Stimulated activated CD4-positive, alpha-beta T cell treated with anti-CD3 and anti-CD28 coated beads, Interleukin-12 subunit alpha, Interleukin-12 subunit beta, amount 100 ng/mL, for 24 hours (primary cell): ENCODE data around the gene ZNF358.

Source experiments
- DNase-seq, 2 experiments: peaks; one replicate each; pipeline ENCODE4 v3.0.0-alpha.2; 2020; ENCODE audit warnings: low read depth in 2 of 2

ZNF358 gene

GRCh38 chr19:7489609-7490044 is 26.3 kb upstream of the ZNF358 start:
- DNase-seq: no peak

- DNase-seq: no peak
Measured at GRCh38 chr19:7492142-7492541, 23.8 kb upstream of the ZNF358 start.

GRCh38 chr19:7492558-7492957 is 23.3 kb upstream of the ZNF358 start:
- DNase-seq: no peak

- no peak for DNase-seq
Measured at GRCh38 chr19:7494416-7495098, 21.3 kb upstream of the ZNF358 start.

GRCh38 chr19:7497292-7497691 is 18.6 kb upstream of the ZNF358 start:
- no peak for DNase-seq

- peak; percentile 44 to 60 for DNase-seq
Measured at GRCh38 chr19:7500811-7501450, 15.0 kb upstream of the ZNF358 start.

GRCh38 chr19:7502552-7502951 is 13.4 kb upstream of the ZNF358 start:
- no peak for DNase-seq

- DNase-seq: no peak
Measured at GRCh38 chr19:7504684-7505083, 11.2 kb upstream of the ZNF358 start.

GRCh38 chr19:7505288-7505681 is 10.6 kb upstream of the ZNF358 start:
- DNase-seq: no peak

GRCh38 chr19:7505682-7506384 is 10.1 kb upstream of the ZNF358 start:
- no peak for DNase-seq

- peak in 1 of 2 experiments; percentile 57 for DNase-seq
Measured at GRCh38 chr19:7506385-7507328, 9.2 kb upstream of the ZNF358 start.

- no peak for DNase-seq
Measured at GRCh38 chr19:7507884-7508283, 8.0 kb upstream of the ZNF358 start.

GRCh38 chr19:7509625-7510024 is 6.3 kb upstream of the ZNF358 start:
- no peak for DNase-seq

- DNase-seq: no peak
Measured at GRCh38 chr19:7512400-7512851, 3.5 kb upstream of the ZNF358 start.

- DNase-seq: no peak
Measured at GRCh38 chr19:7513809-7514642, 1.9 kb upstream of the ZNF358 start.

- DNase-seq: no peak
Measured at GRCh38 chr19:7515110-7515644, 726 bp upstream of the ZNF358 start.

GRCh38 chr19:7516333-7516732 is 430 bp downstream of the ZNF358 start:
- DNase-seq: no peak

GRCh38 chr19:7516878-7517277 is 975 bp downstream of the ZNF358 start:
- no peak for DNase-seq

- no peak for DNase-seq
Measured at GRCh38 chr19:7519361-7520130, 3.6 kb downstream of the ZNF358 start.
